ENCODE results near the gene DNAL4.

The DNAL4 gene

GRCh38 chr22:38731703-38732161, 62.2 kb downstream of the DNAL4 start:
- H3K27me3 ChIP-seq (ENCODE audit: control insufficient read depth in 5 of 5, insufficient read depth in 4 of 5, low read length in 5 of 5), result no peaks in the 10 kb centered on the region
- peaks cover 0 to 94% (median 88%) of the 10 kb centered on the region in 5 donors for H3K36me3 ChIP-seq (ENCODE audit: control insufficient read depth in 5 of 5, insufficient read depth in 5 of 5, low read length in 5 of 5)
- peaks cover 9 to 41% (median 31%) of the 10 kb centered on the region in 5 donors for H3K4me1 ChIP-seq (ENCODE audit: control insufficient read depth in 5 of 5, insufficient read depth in 5 of 5, low read length in 5 of 5)
- H3K4me3 ChIP-seq (ENCODE audit: low read depth in 1 of 5, low read length in 5 of 5), result no peak overlapping the region
- H3K9ac ChIP-seq (ENCODE audit: low read length in 5 of 5), result no peak overlapping the region
- no peak overlapping the region for H3K27ac ChIP-seq (ENCODE audit: low read depth, low read length)
- no peaks in the 10 kb centered on the region for H3K9me3 ChIP-seq (ENCODE audit: control insufficient read depth in 5 of 5, low read length in 5 of 5)

GRCh38 chr22:38730411-38730871, 63.5 kb downstream of the DNAL4 start:
- H3K36me3 ChIP-seq (ENCODE audit: control insufficient read depth in 5 of 5, insufficient read depth in 5 of 5, low read length in 5 of 5), result peaks cover 0 to 94% (median 88%) of the 10 kb centered on the region in 5 donors
- no peaks in the 10 kb centered on the region for H3K27me3 ChIP-seq (ENCODE audit: control insufficient read depth in 5 of 5, insufficient read depth in 4 of 5, low read length in 5 of 5)
- no peak overlapping the region for H3K9ac ChIP-seq (ENCODE audit: low read length in 5 of 5)
- H3K4me3 ChIP-seq (ENCODE audit: low read depth in 1 of 5, low read length in 5 of 5), result no peak overlapping the region
- H3K4me1 ChIP-seq (ENCODE audit: control insufficient read depth in 5 of 5, insufficient read depth in 5 of 5, low read length in 5 of 5), result peaks cover 9 to 35% (median 28%) of the 10 kb centered on the region in 5 donors
- H3K27ac ChIP-seq (ENCODE audit: low read depth, low read length), result no peak overlapping the region
- H3K9me3 ChIP-seq (ENCODE audit: control insufficient read depth in 5 of 5, low read length in 5 of 5), result no peaks in the 10 kb centered on the region

GRCh38 chr22:38729946-38730345, 64.0 kb downstream of the DNAL4 start:
- Histone ChIP-seq H3K36me3 (ENCODE audit: control insufficient read depth in 5 of 5, insufficient read depth in 5 of 5, low read length in 5 of 5) (peaks cover 0 to 95% (median 88%) of the 10 kb centered on the region in 5 donors), H3K9ac (ENCODE audit: low read length in 5 of 5) (no peak overlapping the region), H3K9me3 (ENCODE audit: control insufficient read depth in 5 of 5, low read length in 5 of 5) (no peaks in the 10 kb centered on the region), H3K27me3 (ENCODE audit: control insufficient read depth in 5 of 5, insufficient read depth in 4 of 5, low read length in 5 of 5) (no peaks in the 10 kb centered on the region), H3K27ac (ENCODE audit: low read depth, low read length) (no peak overlapping the region), H3K4me1 (ENCODE audit: control insufficient read depth in 5 of 5, insufficient read depth in 5 of 5, low read length in 5 of 5) (peaks cover 9 to 35% (median 27%) of the 10 kb centered on the region in 5 donors), H3K4me3 (ENCODE audit: low read depth in 1 of 5, low read length in 5 of 5) (no peak overlapping the region)

- peaks cover 0 to 95% (median 90%) of the 10 kb centered on the region in 5 donors for H3K36me3 ChIP-seq (ENCODE audit: control insufficient read depth in 5 of 5, insufficient read depth in 5 of 5, low read length in 5 of 5)
- H3K9me3 ChIP-seq (ENCODE audit: control insufficient read depth in 5 of 5, low read length in 5 of 5), result no peaks in the 10 kb centered on the region
- no peak overlapping the region for H3K9ac ChIP-seq (ENCODE audit: low read length in 5 of 5)
- H3K27ac ChIP-seq (ENCODE audit: low read depth, low read length), result no peak overlapping the region
- peaks cover 8 to 29% (median 20%) of the 10 kb centered on the region in 5 donors for H3K4me1 ChIP-seq (ENCODE audit: control insufficient read depth in 5 of 5, insufficient read depth in 5 of 5, low read length in 5 of 5)
- no peak overlapping the region for H3K4me3 ChIP-seq (ENCODE audit: low read depth in 1 of 5, low read length in 5 of 5)
- H3K27me3 ChIP-seq (ENCODE audit: control insufficient read depth in 5 of 5, insufficient read depth in 4 of 5, low read length in 5 of 5), result no peaks in the 10 kb centered on the region
Measured at GRCh38 chr22:38728871-38729796, 64.8 kb downstream of the DNAL4 start.

Measured in subcutaneous abdominal adipose tissue (tissue), 5 donors.